Measurements from ENCODE around the gene KIAA0825.
"Not testable (repeated sequence)": the region's sequence is repeated elsewhere in the genome, so short reads cannot be mapped to it uniquely, and the experiment has no call there.

Gene KIAA0825

DNA sequence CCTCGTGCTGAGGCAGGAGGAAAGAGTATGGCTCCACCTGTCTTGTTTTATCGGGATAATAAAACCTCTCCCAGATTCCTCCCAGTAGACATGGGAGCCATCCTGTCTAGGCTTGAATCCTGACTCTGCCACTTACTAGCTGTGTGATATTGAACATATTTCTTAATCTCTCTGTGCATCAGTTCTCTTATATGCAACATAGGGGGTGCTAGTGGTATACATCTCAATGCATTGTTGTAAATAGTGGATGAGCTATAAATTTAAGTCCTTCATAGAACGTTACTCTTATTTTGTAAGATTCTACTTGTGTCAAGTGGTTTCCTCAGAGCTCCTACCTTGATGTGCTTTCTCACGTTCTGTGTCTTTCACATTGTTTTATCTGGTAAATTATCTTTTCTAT, 459.3 kb downstream of the KIAA0825 start:
- Histone ChIP-seq H3K36me3 (ENCODE audit: control insufficient read depth, insufficient read depth, low read length) (no peaks in the 10 kb centered on the region), H3K4me1 (ENCODE audit: control insufficient read depth, insufficient read depth, low read length) (peaks cover 23% of the 10 kb centered on the region), H3K27me3 (ENCODE audit: control insufficient read depth, insufficient read depth, low read length) (no peaks in the 10 kb centered on the region), H3K27ac (ENCODE audit: low read depth, low read length) (no peak overlapping the region), H3K4me3 (ENCODE audit: low read depth, low read length) (no peak overlapping the region), H3K9me3 (ENCODE audit: control insufficient read depth, insufficient read depth, low read length) (no peaks in the 10 kb centered on the region), H3K9ac (ENCODE audit: low read depth, low read length) (no peak overlapping the region)

DNA sequence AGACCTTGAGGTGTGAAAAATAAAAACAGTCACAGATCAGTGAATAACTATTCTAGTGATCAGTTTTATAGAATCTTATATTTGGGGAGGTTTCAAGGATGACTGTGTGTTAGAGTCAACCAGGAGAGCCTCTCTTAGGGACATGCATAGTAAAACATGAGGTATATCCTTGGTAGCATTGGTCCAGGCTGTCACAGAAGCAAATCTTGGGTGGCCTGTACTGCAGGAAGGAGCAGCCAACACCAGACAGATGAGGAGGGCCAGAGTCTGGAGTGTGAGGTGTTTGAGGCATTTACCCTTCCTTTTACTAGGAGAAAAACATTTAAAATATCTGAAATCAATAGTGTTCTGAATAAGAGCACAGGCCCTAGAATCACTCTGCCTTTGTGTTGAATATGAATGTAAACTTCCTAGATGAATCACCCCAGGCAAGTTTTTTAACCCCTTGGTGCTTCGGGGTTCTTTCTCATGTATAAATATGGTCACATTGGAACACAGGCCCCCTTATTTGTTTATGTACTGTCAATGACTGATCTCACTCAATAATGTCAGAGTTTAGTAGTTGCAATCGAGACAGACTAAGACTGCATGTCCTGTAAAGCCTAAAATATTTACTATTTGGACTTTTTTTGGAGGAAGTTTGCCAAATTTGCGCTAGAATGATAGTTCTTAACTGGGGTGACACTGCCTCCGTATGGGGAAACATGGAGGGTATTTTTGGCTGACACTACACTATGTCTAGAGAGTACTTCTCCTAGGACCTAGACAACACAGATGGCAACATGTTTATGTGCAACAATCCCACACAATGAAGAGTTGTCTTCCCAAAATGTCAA, 460.5 kb downstream of the KIAA0825 start:
- peaks cover 11% of the 10 kb centered on the region for H3K36me3 ChIP-seq (ENCODE audit: control insufficient read depth, insufficient read depth, low read length)
- no peak overlapping the region for H3K9ac ChIP-seq (ENCODE audit: low read depth, low read length)
- no peak overlapping the region for H3K4me3 ChIP-seq (ENCODE audit: low read depth, low read length)
- H3K27ac ChIP-seq (ENCODE audit: low read depth, low read length): peak overlapping the region; percentile 14
- no peaks in the 10 kb centered on the region for H3K9me3 ChIP-seq (ENCODE audit: control insufficient read depth, insufficient read depth, low read length)
- peaks cover 23% of the 10 kb centered on the region for H3K4me1 ChIP-seq (ENCODE audit: control insufficient read depth, insufficient read depth, low read length)
- H3K27me3 ChIP-seq (ENCODE audit: control insufficient read depth, insufficient read depth, low read length): no peaks in the 10 kb centered on the region

DNA sequence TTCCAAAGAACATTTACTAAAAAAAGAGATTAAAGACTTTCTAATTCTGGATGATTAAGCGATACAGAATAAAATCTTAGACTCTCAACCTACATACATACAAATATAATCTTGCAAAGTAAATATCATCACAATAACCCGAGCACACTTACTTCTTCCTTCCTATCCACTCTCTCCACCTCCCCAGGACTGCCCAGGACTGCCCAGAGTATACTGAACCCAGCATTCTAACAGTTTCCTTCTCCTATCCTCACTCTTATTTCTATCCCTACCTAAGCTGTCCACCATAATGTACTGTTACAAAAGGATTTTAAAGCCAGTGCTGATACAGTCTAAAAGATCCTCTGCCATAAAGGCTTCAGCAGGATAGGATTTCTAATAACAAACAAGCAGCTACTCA, 463.7 kb downstream of the KIAA0825 start:
- Histone ChIP-seq H3K9me3 (ENCODE audit: control insufficient read depth, insufficient read depth, low read length) (no peaks in the 10 kb centered on the region), H3K9ac (ENCODE audit: low read depth, low read length) (no peak overlapping the region), H3K4me3 (ENCODE audit: low read depth, low read length) (no peak overlapping the region), H3K36me3 (ENCODE audit: control insufficient read depth, insufficient read depth, low read length) (peaks cover 24% of the 10 kb centered on the region), H3K27ac (ENCODE audit: low read depth, low read length) (no peak overlapping the region), H3K4me1 (ENCODE audit: control insufficient read depth, insufficient read depth, low read length) (peaks cover 19% of the 10 kb centered on the region), H3K27me3 (ENCODE audit: control insufficient read depth, insufficient read depth, low read length) (no peaks in the 10 kb centered on the region)

DNA sequence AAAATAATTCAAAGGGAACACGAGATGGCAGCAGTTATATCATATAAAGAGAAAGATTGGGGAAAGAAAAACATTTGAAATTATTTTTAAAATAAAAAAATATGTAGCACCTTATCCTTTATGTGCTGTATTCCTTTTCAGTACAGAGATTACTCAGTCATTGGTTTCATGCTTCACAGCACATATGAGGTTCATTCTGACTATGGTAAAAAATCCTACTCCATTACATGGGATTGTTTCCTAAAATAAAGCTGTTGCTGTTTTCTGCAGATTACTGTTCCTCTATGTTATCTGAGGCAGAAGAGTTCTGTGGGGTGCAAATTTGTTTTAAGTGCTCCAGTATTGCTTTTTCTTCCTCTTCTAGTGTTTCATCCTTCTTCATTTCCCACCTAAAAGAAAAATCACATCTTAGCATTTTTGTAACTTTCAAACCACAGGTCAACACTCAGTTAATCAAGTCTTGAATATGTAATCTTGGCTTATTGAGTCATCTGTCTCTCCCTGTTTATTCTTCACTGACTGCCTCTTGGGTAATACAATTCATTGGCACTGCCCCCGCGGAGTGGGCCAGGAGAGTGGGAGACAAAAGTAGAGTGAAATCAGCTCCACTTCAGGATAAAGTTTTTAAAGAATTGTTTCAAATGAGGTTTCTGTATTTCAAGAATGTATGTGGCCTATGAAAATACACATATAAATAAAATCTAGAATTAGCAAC, 464.5 kb downstream of the KIAA0825 start:
- Histone ChIP-seq H3K27ac (ENCODE audit: low read depth, low read length) (peak overlapping the region; percentile 28), H3K4me3 (ENCODE audit: low read depth, low read length) (no peak overlapping the region), H3K9me3 (ENCODE audit: control insufficient read depth, insufficient read depth, low read length) (no peaks in the 10 kb centered on the region), H3K4me1 (ENCODE audit: control insufficient read depth, insufficient read depth, low read length) (peaks cover 15% of the 10 kb centered on the region), H3K36me3 (ENCODE audit: control insufficient read depth, insufficient read depth, low read length) (peaks cover 24% of the 10 kb centered on the region), H3K9ac (ENCODE audit: low read depth, low read length) (no peak overlapping the region), H3K27me3 (ENCODE audit: control insufficient read depth, insufficient read depth, low read length) (no peaks in the 10 kb centered on the region)

DNA sequence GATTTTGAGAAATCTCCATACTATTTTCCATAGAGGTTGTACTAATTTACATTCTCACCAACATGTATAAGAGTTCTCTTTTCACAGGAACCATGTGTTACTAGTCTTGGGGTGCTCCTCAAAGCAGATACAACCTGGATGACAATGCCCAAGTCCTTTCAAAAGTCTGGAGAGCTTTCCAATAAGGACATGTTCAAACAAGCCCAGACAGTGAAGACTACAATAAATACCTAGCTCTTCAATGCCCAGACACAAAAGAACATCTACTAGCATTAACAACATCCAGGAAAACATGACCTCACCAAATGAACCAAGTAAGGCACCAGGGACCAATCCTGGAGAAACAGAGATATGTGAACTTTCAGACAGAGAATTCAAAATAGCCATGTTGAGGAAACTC, 474.8 kb downstream of the KIAA0825 start:
- not testable (repeated sequence) for H3K27me3 ChIP-seq (ENCODE audit: control insufficient read depth, insufficient read depth, low read length)

DNA sequence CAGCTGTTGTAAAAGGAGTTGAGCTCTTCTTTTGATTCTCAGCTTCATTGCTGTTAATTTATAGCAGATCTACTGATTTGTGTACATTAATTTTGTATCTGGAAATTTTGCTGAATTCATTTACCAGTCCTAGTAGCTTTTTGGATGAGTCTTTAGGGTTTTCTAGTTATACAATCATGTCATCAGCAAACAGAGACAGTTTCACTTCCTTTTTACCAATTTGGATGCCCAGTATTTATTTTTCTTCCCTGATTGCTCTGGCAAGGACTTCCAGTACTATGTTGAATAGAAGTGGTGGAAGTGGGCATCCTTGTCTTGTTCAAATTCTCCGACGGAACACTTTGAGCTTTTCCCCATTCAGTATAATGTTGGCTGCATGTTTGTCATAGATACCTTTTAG, 478.1 kb downstream of the KIAA0825 start:
- H3K9ac ChIP-seq (ENCODE audit: low read depth, low read length): no peak overlapping the region
- H3K4me1 ChIP-seq (ENCODE audit: control insufficient read depth, insufficient read depth, low read length): no peaks in the 10 kb centered on the region
- H3K4me3 ChIP-seq (ENCODE audit: low read depth, low read length): no peak overlapping the region
- no peaks in the 10 kb centered on the region for H3K27me3 ChIP-seq (ENCODE audit: control insufficient read depth, insufficient read depth, low read length)
- peaks cover 66% of the 10 kb centered on the region for H3K9me3 ChIP-seq (ENCODE audit: control insufficient read depth, insufficient read depth, low read length)
- H3K27ac ChIP-seq (ENCODE audit: low read depth, low read length): no peak overlapping the region
- H3K36me3 ChIP-seq (ENCODE audit: control insufficient read depth, insufficient read depth, low read length): peaks cover 3% of the 10 kb centered on the region; the same call in 1 of the 2 replicates

More for the DNA sequence above, 474.8 kb downstream of the KIAA0825 start:
- not testable (repeated sequence) for H3K36me3 ChIP-seq (ENCODE audit: control insufficient read depth, insufficient read depth, low read length); H3K4me1 ChIP-seq (ENCODE audit: control insufficient read depth, insufficient read depth, low read length); H3K4me3 ChIP-seq (ENCODE audit: low read depth, low read length); H3K27ac ChIP-seq (ENCODE audit: low read depth, low read length); H3K9ac ChIP-seq (ENCODE audit: low read depth, low read length)
- H3K9me3 ChIP-seq (ENCODE audit: control insufficient read depth, insufficient read depth, low read length): peaks cover 59% of the 10 kb centered on the region

DNA sequence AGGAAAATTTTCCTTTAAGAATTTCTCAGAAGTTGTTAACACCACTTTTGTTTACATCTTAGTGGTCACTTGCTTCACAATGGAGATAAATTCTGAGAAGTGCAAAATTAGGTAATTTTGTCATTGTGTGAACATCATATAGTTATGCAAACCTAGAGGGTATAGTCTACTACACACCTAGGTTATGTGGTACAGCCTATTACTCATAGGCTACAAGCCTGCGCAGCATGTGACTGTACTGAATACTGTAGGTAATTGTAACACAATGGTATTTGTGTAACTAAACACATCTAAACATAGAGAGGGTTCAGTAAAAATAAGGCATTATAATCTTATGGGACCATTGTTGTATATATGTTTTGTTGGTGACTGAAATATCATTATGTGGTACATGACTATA, 488.3 kb downstream of the KIAA0825 start:
- Histone ChIP-seq H3K4me3 (ENCODE audit: low read depth, low read length) (no peak overlapping the region), H3K4me1 (ENCODE audit: control insufficient read depth, insufficient read depth, low read length) (no peaks in the 10 kb centered on the region), H3K9me3 (ENCODE audit: control insufficient read depth, insufficient read depth, low read length) (peaks cover 8% of the 10 kb centered on the region), H3K36me3 (ENCODE audit: control insufficient read depth, insufficient read depth, low read length) (no peaks in the 10 kb centered on the region), H3K27ac (ENCODE audit: low read depth, low read length) (no peak overlapping the region), H3K27me3 (ENCODE audit: control insufficient read depth, insufficient read depth, low read length) (no peaks in the 10 kb centered on the region), H3K9ac (ENCODE audit: low read depth, low read length) (no peak overlapping the region)

DNA sequence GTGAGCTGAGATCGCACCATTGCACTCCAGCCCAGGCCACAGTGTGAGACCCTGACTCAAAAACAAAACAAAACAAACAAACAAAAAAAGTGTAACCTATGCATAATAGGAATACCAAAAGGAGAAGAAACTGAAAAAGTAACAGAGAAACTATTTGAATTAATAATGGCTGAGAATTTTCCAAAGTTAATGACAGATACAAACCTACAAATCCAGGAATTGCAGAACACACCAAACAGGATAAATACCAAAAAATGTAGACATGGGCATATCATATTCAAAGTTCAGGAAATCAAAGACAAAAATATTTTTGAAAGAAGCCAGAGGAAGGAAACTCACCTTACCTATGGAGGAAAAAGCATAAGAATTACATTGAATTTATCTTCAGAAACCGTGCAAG, 493.3 kb downstream of the KIAA0825 start:
- peaks cover 8% of the 10 kb centered on the region for H3K9me3 ChIP-seq (ENCODE audit: control insufficient read depth, insufficient read depth, low read length)
- H3K4me1 ChIP-seq (ENCODE audit: control insufficient read depth, insufficient read depth, low read length): no peaks in the 10 kb centered on the region
- H3K4me3 ChIP-seq (ENCODE audit: low read depth, low read length): no peak overlapping the region
- no peak overlapping the region for H3K9ac ChIP-seq (ENCODE audit: low read depth, low read length)
- no peaks in the 10 kb centered on the region for H3K27me3 ChIP-seq (ENCODE audit: control insufficient read depth, insufficient read depth, low read length)
- H3K36me3 ChIP-seq (ENCODE audit: control insufficient read depth, insufficient read depth, low read length): no peaks in the 10 kb centered on the region
- H3K27ac ChIP-seq (ENCODE audit: low read depth, low read length): no peak overlapping the region

DNA sequence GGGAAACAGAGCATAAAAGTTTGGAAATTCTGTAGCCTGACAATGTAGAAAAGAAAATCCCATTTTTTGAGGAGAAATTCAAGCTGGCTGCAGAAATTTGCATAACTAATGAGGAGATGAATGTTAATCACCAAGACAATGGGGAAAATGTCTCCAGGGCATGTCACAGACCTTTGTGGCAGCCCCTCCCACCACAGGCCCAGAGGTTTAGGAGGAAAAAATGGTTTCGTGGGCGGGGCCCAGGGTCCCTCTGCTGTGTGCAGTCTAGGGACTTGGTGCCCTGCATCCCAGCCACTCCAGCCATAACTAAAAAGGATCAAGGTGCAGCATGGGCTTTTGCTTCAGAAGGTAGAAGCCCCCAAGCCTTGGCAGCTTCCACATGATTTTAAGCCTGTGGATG, 502.1 kb downstream of the KIAA0825 start:
- H3K9me3 ChIP-seq (ENCODE audit: control insufficient read depth, insufficient read depth, low read length): peaks cover 13% of the 10 kb centered on the region
- not testable (repeated sequence) for H3K27me3 ChIP-seq (ENCODE audit: control insufficient read depth, insufficient read depth, low read length); H3K9ac ChIP-seq (ENCODE audit: low read depth, low read length); H3K4me1 ChIP-seq (ENCODE audit: control insufficient read depth, insufficient read depth, low read length); H3K27ac ChIP-seq (ENCODE audit: low read depth, low read length); H3K36me3 ChIP-seq (ENCODE audit: control insufficient read depth, insufficient read depth, low read length); H3K4me3 ChIP-seq (ENCODE audit: low read depth, low read length)

DNA sequence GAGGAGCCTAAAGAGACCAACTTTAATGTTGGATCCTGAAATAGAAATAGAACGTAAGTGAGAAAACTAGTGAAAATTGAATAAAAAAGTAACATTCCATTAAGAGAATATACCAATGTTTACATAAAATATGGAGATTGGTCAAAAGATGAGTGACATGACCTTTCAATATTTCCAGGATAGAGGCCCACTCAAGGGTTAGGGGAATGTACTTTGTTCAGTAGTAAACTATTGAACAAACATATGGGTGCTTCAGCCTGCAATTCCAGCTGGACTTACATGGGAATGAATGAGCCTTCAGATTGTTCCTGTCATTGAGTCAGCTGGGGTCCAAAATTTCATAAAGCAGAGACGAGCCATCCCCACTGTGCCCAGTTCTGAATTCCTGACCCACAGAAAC, 505.3 kb downstream of the KIAA0825 start:
- no peaks in the 10 kb centered on the region for H3K36me3 ChIP-seq (ENCODE audit: control insufficient read depth, insufficient read depth, low read length)
- no peaks in the 10 kb centered on the region for H3K27me3 ChIP-seq (ENCODE audit: control insufficient read depth, insufficient read depth, low read length)
- peaks cover 13% of the 10 kb centered on the region for H3K9me3 ChIP-seq (ENCODE audit: control insufficient read depth, insufficient read depth, low read length)
- H3K4me3 ChIP-seq (ENCODE audit: low read depth, low read length): no peak overlapping the region
- H3K9ac ChIP-seq (ENCODE audit: low read depth, low read length): no peak overlapping the region
- peaks cover 6% of the 10 kb centered on the region; the same call in 1 of the 2 replicates for H3K4me1 ChIP-seq (ENCODE audit: control insufficient read depth, insufficient read depth, low read length)
- H3K27ac ChIP-seq (ENCODE audit: low read depth, low read length): no peak overlapping the region

Measured in HUES48 (cell line).